Measurements from ENCODE around the gene TNFRSF1B. TPM values are rescaled to one million over a fixed set of nuclear protein-coding genes. Genes with fewer than 3 reads are reported as not detected.
A peak's percentile ranks its signal among the peaks of the same experiment; 100 is the strongest.

Gene TNFRSF1B
- total RNA-seq, 1 donor from 2014 or later: 50.4 TPM

DNA sequence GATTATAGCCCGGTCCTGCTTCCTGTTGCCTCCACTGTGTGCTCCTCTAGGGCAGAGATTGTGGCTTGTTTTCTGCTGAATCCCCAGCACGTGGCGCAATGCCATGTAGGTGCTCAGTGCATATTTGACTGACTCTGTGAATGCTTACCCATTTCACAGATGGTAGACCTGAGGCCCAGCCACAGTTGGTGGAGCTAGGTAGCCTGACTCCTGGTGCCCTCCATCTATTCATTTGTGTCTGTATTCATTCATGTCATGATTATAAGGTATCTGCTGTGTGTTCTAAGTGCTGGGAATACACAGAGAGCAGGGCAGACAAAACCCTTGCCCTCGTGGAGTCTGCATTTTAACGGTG is 22.5 kb downstream of the TNFRSF1B start:
- DNase-seq (ENCODE audit: low spot score): no peak

- no peak for DNase-seq (ENCODE audit: low spot score)
Measured at GRCh38 chr1:12191242-12192032, 24.6 kb downstream of the TNFRSF1B start.

GRCh38 chr1:12194666-12195216 is 27.9 kb downstream of the TNFRSF1B start:
- no peak for DNase-seq (ENCODE audit: low spot score)

DNA sequence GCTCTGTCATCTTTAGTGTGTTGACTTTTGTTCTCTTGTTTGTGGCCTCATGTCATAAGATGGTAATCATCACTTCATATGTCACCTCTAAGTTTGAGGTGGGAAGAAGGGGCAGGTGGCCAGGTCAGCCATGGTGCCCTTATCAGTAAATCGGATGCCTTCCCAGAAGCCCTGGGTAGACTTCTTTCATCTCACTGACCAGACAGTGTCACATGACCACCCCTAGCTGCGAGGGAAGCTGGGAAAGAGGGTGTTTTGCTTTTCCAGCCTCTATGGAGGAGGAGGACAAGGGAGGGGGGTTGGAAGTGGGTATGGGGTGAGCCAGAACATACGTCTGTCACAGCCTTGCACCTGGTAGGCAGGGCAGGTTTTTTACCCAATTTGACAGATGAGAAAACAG is 28.6 kb downstream of the TNFRSF1B start:
- no peak for DNase-seq (ENCODE audit: low spot score)

- no peak for DNase-seq (ENCODE audit: low spot score)
Measured at GRCh38 chr1:12196641-12197482, 30.1 kb downstream of the TNFRSF1B start.

- DNase-seq (ENCODE audit: low spot score): no peak
Measured at GRCh38 chr1:12197483-12197880, 30.7 kb downstream of the TNFRSF1B start.

- DNase-seq (ENCODE audit: low spot score): no peak
Measured at GRCh38 chr1:12200208-12200607, 33.4 kb downstream of the TNFRSF1B start.

GRCh38 chr1:12201352-12202189 is 34.8 kb downstream of the TNFRSF1B start:
- no peak for DNase-seq (ENCODE audit: low spot score)

DNA sequence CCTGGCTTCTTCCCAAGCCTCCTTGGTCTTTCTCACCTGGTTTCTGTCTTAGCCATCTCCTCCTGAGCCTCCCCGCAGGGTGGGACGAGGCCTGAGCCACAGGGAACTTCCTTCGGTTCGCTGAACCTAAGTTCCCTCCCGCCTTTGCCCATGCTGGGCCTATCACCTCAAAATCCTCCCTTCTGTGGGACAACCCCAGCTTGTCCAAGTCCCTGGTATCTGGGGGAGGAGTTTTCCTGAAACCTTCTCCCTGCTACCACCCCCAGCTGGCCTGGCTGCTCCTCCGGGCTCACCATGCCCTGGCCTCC is 35.4 kb downstream of the TNFRSF1B start:
- DNase-seq (ENCODE audit: low spot score): no peak

DNA sequence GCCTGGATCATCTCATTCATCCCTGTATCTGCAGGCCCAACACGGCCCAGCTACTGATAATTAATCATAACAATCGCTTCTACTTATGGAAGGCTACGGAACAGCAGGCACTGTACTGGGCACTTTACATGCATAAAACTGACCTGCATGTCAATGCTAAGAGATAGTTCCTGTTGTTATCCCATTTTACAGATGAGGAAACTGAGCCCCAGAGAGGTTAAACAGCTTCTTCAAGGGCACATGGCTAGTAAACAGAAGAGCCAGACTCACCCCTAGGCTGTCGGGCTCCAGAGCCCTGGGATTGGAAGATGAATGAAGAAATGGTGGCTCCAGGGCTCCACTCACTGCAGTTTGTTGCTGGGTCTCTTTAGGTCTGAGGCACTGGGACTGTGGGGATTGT is 35.8 kb downstream of the TNFRSF1B start:
- no peak for DNase-seq (ENCODE audit: low spot score)

GRCh38 chr1:12203216-12204007 is 36.6 kb downstream of the TNFRSF1B start:
- no peak for DNase-seq (ENCODE audit: low spot score)

GRCh38 chr1:12204140-12204539 is 37.3 kb downstream of the TNFRSF1B start:
- no peak for DNase-seq (ENCODE audit: low spot score)

DNA sequence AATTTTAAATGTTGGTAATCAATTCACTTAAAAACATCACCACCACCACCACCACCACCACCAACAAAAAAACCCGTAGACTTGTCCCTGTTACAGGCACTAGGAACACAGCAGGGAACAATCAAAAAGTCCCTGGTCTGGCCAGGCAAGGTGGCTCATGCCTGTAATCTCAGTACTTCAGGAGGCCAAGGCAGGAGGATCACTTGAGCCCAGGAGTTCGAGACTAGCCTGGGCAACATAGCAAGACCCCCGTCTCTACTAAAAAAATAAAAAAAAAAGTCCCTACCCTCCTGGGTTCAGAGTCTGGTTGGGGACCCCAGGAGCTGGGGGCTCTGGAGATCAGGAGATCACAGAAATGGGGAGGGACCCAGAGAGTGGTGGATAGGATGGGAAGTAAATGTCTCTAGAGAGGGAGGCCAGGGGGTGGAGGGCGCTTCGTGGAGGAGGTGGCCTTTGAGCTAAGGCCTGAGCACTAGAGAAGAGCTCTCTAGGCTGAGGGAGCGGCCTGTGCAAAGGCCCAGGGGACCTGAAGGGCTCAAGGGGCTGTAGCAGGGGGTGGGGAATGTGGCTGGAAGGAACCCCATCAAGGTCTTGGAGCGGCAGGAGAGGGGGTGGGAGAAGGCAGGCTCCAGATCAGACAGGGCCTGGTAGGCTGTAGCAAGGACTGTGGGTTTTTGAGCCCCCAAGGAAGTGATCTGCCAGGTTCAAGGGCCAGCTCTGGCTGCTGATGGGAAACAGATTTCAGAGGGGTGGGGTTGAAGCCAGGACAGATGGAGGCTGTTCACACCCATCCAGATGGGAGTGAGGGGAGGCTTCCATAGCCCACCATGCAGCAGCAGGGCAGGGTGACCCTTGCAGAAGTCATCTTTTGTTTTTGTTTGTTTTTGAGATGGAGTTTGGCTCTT is 38.2 kb downstream of the TNFRSF1B start:
- no peak for DNase-seq (ENCODE audit: low spot score)

- no peak for DNase-seq (ENCODE audit: low spot score)
Measured at GRCh38 chr1:12206238-12206637, 39.4 kb downstream of the TNFRSF1B start.

GRCh38 chr1:12206792-12207424 is 40.1 kb downstream of the TNFRSF1B start:
- no peak for DNase-seq (ENCODE audit: low spot score)

DNA sequence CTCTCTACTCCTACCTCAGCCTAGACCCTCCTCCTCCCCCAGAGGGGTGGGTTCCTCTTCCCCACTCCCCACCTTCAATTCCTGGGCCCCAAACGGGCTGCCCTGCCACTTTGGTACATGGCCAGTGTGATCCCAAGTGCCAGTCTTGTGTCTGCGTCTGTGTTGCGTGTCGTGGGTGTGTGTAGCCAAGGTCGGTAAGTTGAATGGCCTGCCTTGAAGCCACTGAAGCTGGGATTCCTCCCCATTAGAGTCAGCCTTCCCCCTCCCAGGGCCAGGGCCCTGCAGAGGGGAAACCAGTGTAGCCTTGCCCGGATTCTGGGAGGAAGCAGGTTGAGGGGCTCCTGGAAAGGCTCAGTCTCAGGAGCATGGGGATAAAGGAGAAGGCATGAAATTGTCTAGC is 41.5 kb downstream of the TNFRSF1B start:
- DNase-seq (ENCODE audit: low spot score): no peak

GRCh38 chr1:12208764-12209494 is 42.1 kb downstream of the TNFRSF1B start:
- DNase-seq (ENCODE audit: low spot score): peak; percentile 89

- no peak for DNase-seq (ENCODE audit: low spot score)
Measured at GRCh38 chr1:12209495-12209832, 42.7 kb downstream of the TNFRSF1B start.
